ENCODE data around the gene ALDH1A3.
A peak's percentile ranks its signal among the peaks of the same experiment; 100 is the strongest.

The ALDH1A3 gene

GRCh38 chr15:100901702-100902435 lies 22.2 kb downstream of the ALDH1A3 start:
- no peak for DNase-seq (ENCODE audit: low spot score)

GRCh38 chr15:100902436-100903167 lies 23.0 kb downstream of the ALDH1A3 start:
- DNase-seq (ENCODE audit: low spot score), result peak; percentile 84

- no peak for DNase-seq (ENCODE audit: low spot score)
Measured at GRCh38 chr15:100903168-100903554, 23.5 kb downstream of the ALDH1A3 start.

- DNase-seq (ENCODE audit: low spot score), result no peak
Measured at GRCh38 chr15:100905850-100906249, 26.2 kb downstream of the ALDH1A3 start.

- DNase-seq (ENCODE audit: low spot score), result no peak
Measured at GRCh38 chr15:100908466-100908865, 28.8 kb downstream of the ALDH1A3 start.

- DNase-seq (ENCODE audit: low spot score), result no peak
Measured at GRCh38 chr15:100909565-100909964, 29.9 kb downstream of the ALDH1A3 start.

GRCh38 chr15:100909989-100910955 lies 30.6 kb downstream of the ALDH1A3 start:
- DNase-seq (ENCODE audit: low spot score), result no peak

GRCh38 chr15:100911086-100911485 lies 31.5 kb downstream of the ALDH1A3 start:
- DNase-seq (ENCODE audit: low spot score), result no peak

- DNase-seq (ENCODE audit: low spot score), result no peak
Measured at GRCh38 chr15:100913961-100914360, 34.3 kb downstream of the ALDH1A3 start.

GRCh38 chr15:100914876-100915275 lies 35.2 kb downstream of the ALDH1A3 start:
- peak; percentile 35 for DNase-seq (ENCODE audit: low spot score)

GRCh38 chr15:100918034-100918689 lies 38.5 kb downstream of the ALDH1A3 start:
- peak; percentile 93 for DNase-seq (ENCODE audit: low spot score)

- DNase-seq (ENCODE audit: low spot score), result peak; percentile 80
Measured at GRCh38 chr15:100918690-100919480, 39.3 kb downstream of the ALDH1A3 start, which contains the start of gene LRRK1. Gene LRRK1, plus strand, starts transcription at chr15:100919357. Its CDS starts 5,276 bp downstream, at chr15:100924633.

- DNase-seq (ENCODE audit: low spot score), result peak; percentile 70
Measured at GRCh38 chr15:100919481-100920405, 40.1 kb downstream of the ALDH1A3 start.

GRCh38 chr15:100920516-100921135 lies 41.0 kb downstream of the ALDH1A3 start:
- DNase-seq (ENCODE audit: low spot score), result no peak

- no peak for DNase-seq (ENCODE audit: low spot score)
Measured at GRCh38 chr15:100922192-100923040, 42.8 kb downstream of the ALDH1A3 start.

GRCh38 chr15:100923076-100923475 lies 43.4 kb downstream of the ALDH1A3 start:
- no peak for DNase-seq (ENCODE audit: low spot score)

- DNase-seq (ENCODE audit: low spot score), result no peak
Measured at GRCh38 chr15:100923902-100924301, 44.3 kb downstream of the ALDH1A3 start.

- no peak for DNase-seq (ENCODE audit: low spot score)
Measured at GRCh38 chr15:100924436-100924835, 44.8 kb downstream of the ALDH1A3 start.

All from AG08396 (cell line).